Measurements from ENCODE around the gene PKP3. TPM values are rescaled to one million over a fixed set of nuclear protein-coding genes. Genes with fewer than 3 reads are reported as not detected.

The PKP3 gene
- polyA plus RNA-seq, 1 donor (not counting 4 experiments of a cell fraction or from before 2014, with no cell fraction given): 125 TPM

- dilution Hi-C loops (cut with MboI; ENCODE audit: extremely low pct_ligation_motif_present, low sequenced_read_pairs): no loop called here
- H3K9me1 ChIP-seq (ENCODE audit: control insufficient read depth, extremely low read depth, insufficient read depth, low read length): no peaks in the 10 kb centered on the region
- H3K4me2 ChIP-seq (ENCODE audit: control insufficient read depth, extremely low read depth, insufficient read depth, low read depth, low read length): no peak overlapping the region
- H3K27ac ChIP-seq (ENCODE audit: control insufficient read depth, insufficient read depth, low read length): no peak overlapping the region
- H3K9ac ChIP-seq (ENCODE audit: control insufficient read depth, extremely low read depth, insufficient read depth, low read length): no peak overlapping the region
- no peaks in the 10 kb centered on the region for H3K79me2 ChIP-seq (ENCODE audit: control insufficient read depth, insufficient read depth, low read length)
- H3K4me3 ChIP-seq (ENCODE audit: control insufficient read depth in 2 of 3, extremely low read depth in 1 of 3, insufficient read depth in 2 of 3, low read depth in 1 of 3, low read length in 3 of 3): no peak overlapping the region
- peaks cover 0 to 6% of the 10 kb centered on the region in 2 experiments for H3K36me3 ChIP-seq (ENCODE audit: control insufficient read depth in 2 of 2, extremely low read depth in 1 of 2, insufficient read depth in 2 of 2, low read length in 2 of 2)
- no peaks in the 10 kb centered on the region for H4K20me1 ChIP-seq (ENCODE audit: control insufficient read depth, extremely low read depth, insufficient read depth, low read length)
- no peak for TF ChIP-seq CTCF (optimal IDR thresholded peaks at IDR 0.05 in 1 of 3, IDR thresholded peaks at IDR 0.05 in 1 of 3, conservative IDR thresholded peaks at IDR 0.05 in 1 of 3; ENCODE audit: extremely low read depth in 1 of 3, insufficient read depth in 2 of 3, low read length in 3 of 3)
- TF ChIP-seq EZH2 (IDR thresholded peaks at IDR 0.05; ENCODE audit: low read length): no peak
- no peak overlapping the region for H2AFZ ChIP-seq (ENCODE audit: control insufficient read depth, low read length)
- H3K4me1 ChIP-seq (ENCODE audit: control insufficient read depth, extremely low read depth, insufficient read depth, low read length): peaks cover 12% of the 10 kb centered on the region
- DNase-seq (ENCODE audit: low read depth, low spot score) (no peak), FAIRE-seq (no peak)
- H3K27me3 ChIP-seq (ENCODE audit: control insufficient read depth, extremely low read depth, insufficient read depth, low read length): no peaks in the 10 kb centered on the region
- no peaks in the 10 kb centered on the region for H3K9me3 ChIP-seq (ENCODE audit: control insufficient read depth, low read depth, low read length)
These were observed 26.3 kb downstream of the PKP3 start for GRCh38 chr11:420054-420910.

GRCh38 chr11:420911-421321 is 26.9 kb downstream of the PKP3 start:
- Histone ChIP-seq H3K4me2 (ENCODE audit: control insufficient read depth, extremely low read depth, insufficient read depth, low read depth, low read length) (no peak overlapping the region), H3K79me2 (ENCODE audit: control insufficient read depth, insufficient read depth, low read length) (no peaks in the 10 kb centered on the region), H3K4me3 (ENCODE audit: control insufficient read depth in 2 of 3, extremely low read depth in 1 of 3, insufficient read depth in 2 of 3, low read depth in 1 of 3, low read length in 3 of 3) (no peak overlapping the region), H3K27me3 (ENCODE audit: control insufficient read depth, extremely low read depth, insufficient read depth, low read length) (no peaks in the 10 kb centered on the region), H3K9ac (ENCODE audit: control insufficient read depth, extremely low read depth, insufficient read depth, low read length) (no peak overlapping the region), H3K9me3 (ENCODE audit: control insufficient read depth, low read depth, low read length) (no peaks in the 10 kb centered on the region), H3K27ac (ENCODE audit: control insufficient read depth, insufficient read depth, low read length) (no peak overlapping the region), H4K20me1 (ENCODE audit: control insufficient read depth, extremely low read depth, insufficient read depth, low read length) (no peaks in the 10 kb centered on the region), H2AFZ (ENCODE audit: control insufficient read depth, low read length) (no peak overlapping the region), H3K4me1 (ENCODE audit: control insufficient read depth, extremely low read depth, insufficient read depth, low read length) (peaks cover 6% of the 10 kb centered on the region), H3K9me1 (ENCODE audit: control insufficient read depth, extremely low read depth, insufficient read depth, low read length) (no peaks in the 10 kb centered on the region), H3K36me3 (ENCODE audit: control insufficient read depth in 2 of 2, extremely low read depth in 1 of 2, insufficient read depth in 2 of 2, low read length in 2 of 2) (peaks cover 0 to 6% of the 10 kb centered on the region in 2 experiments)
- dilution Hi-C loops (cut with MboI; ENCODE audit: extremely low pct_ligation_motif_present, low sequenced_read_pairs): no loop called here
- TF ChIP-seq CTCF (optimal IDR thresholded peaks at IDR 0.05 in 1 of 3, IDR thresholded peaks at IDR 0.05 in 1 of 3, conservative IDR thresholded peaks at IDR 0.05 in 1 of 3; ENCODE audit: extremely low read depth in 1 of 3, insufficient read depth in 2 of 3, low read length in 3 of 3): no peak
- no peak for TF ChIP-seq EZH2 (IDR thresholded peaks at IDR 0.05; ENCODE audit: low read length)
- DNase-seq (ENCODE audit: low read depth, low spot score) (no peak), FAIRE-seq (no peak)
